Epithelial cell of esophagus (primary cell): ENCODE results near the gene RIOK2.
A peak's percentile ranks its signal among the peaks of the same experiment; 100 is the strongest.

ENCODE experiments used
- DNase-seq: peaks from one replicate; pipeline ENCODE4 v3.0.0; 2010; ENCODE audit warnings: low read depth
- H3K4me3 ChIP-seq: 2 replicates; pipeline ENCODE4 v1.5.1; 2011; ENCODE audit warnings: mild to moderate bottlenecking, low read length, control low read depth
- TF ChIP-seq, protein P1 (sequence below): IDR thresholded peaks from 2 replicates; pipeline ENCODE4 v1.5.1; 2011; ENCODE audit warnings: low read depth, mild to moderate bottlenecking, low read length, control low read depth, inconsistent platforms; ENCODE audit not compliant: insufficient read depth; ENCODE audit errors: missing control alignments

Gene RIOK2

DNA sequence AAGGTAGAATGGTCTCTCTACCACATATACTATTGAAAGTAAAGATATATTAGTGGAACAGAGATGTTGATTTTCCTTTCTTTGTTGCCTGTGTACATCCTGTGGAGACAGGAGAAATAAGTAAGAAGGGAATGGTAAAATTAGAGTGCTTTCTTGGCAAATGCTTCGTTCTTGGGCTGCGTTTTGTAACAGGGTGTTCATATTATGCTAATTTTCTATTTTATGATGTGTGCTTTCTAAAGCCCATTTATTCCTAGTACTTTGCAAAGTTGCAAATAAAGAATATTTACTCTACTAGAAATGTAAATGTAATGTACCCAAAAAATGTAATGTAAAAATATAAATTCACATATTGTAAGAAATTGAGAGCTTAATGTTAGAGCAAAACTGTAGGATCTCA is 40.5 kb upstream of the RIOK2 start:
- TF ChIP-seq, protein P1, sequence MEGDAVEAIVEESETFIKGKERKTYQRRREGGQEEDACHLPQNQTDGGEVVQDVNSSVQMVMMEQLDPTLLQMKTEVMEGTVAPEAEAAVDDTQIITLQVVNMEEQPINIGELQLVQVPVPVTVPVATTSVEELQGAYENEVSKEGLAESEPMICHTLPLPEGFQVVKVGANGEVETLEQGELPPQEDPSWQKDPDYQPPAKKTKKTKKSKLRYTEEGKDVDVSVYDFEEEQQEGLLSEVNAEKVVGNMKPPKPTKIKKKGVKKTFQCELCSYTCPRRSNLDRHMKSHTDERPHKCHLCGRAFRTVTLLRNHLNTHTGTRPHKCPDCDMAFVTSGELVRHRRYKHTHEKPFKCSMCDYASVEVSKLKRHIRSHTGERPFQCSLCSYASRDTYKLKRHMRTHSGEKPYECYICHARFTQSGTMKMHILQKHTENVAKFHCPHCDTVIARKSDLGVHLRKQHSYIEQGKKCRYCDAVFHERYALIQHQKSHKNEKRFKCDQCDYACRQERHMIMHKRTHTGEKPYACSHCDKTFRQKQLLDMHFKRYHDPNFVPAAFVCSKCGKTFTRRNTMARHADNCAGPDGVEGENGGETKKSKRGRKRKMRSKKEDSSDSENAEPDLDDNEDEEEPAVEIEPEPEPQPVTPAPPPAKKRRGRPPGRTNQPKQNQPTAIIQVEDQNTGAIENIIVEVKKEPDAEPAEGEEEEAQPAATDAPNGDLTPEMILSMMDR = no peak
- DNase-seq = no peak
- H3K4me3 ChIP-seq = no peak overlapping the region

DNA sequence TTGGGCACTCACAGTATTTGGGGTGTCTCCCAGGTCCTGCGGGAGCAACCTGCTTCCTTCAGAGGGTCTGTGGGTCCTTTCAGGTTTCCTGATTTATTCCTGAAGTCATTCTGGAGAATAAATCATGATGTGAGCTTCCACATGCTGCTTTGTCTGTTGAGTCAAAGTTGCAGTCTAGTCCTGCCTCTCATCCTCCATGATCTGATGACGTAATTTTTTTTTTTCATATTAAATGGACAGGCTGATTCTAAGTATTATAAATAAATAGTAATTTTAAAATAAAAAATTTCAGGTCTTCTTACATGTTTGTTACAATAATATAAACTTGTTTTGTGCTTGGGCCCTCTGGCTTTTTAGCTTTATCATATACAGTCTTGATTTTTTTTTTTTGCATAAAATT is 26.3 kb upstream of the RIOK2 start:
- no peak for DNase-seq
- H3K4me3 ChIP-seq = no peak overlapping the region
- TF ChIP-seq, protein P1 = no peak

DNA sequence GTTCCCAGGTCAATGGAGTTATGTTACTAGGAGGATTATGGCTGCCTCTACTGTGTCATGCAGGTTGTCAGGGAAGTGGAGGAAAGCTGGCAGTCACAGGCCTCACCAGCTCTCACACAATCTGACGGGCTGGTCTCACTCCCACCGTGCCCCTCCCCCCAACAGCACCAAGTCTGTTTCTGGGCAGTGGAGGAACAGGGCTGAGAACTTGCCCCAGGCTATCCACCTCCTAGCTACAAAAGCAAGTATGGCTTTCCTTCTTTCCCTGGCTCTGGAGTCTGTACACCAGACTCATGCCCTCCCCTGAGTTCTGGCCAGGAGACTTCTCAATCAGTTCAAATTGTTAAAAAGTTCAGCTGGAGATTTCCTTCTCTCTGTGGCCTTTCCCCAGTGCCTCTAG is 25.7 kb upstream of the RIOK2 start:
- TF ChIP-seq, protein P1 = no peak
- no peak overlapping the region for H3K4me3 ChIP-seq

DNA sequence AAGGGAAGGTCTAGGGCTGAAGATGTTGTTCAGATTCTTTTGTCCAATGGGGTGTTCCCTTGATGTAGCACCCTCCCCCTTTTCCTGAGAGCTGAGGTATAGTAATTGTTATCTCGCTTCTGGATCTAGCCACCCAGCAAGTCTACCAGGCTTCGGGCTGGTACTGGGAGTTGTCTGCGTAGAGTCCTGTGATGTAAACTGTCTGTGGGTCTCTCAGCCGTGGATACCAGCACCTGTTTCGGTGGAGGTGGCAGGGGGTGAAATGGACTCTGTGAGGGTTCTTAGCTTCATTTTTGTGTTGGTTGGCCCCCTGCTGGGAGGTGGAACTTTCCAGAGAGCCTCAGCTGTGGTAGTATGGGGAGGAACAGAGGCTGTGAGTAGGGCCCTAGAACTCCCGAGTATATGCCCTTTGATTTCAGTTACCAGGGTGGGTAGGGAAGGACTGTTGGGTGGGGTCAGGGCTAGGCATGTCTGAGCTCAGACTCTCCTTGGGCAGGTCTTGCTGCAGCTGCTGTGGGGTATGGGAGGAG is 25.2 kb upstream of the RIOK2 start:
- DNase-seq = no peak
- H3K4me3 ChIP-seq = no peak overlapping the region
- TF ChIP-seq, protein P1 = no peak

More for the DNA sequence above, 25.7 kb upstream of the RIOK2 start:
- no peak for DNase-seq

DNA sequence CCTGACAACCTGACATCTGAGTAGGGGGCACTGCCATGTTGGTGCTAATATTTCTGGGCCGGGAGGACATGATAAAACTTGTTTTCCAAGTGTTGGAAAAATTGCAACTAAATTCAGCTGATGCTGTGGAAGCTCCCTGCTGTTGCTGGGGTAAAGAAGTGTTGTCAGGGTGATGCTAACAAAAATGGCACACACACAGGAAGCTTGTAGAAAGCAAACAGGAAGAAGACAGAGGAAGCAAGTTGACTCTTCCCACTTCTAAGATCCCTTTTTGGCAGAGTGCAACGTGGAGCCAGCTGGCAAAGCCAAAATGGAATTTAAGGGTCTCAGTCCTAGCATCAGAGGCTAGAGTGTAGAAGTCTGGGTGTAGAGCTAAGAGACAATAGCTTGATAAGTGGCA is 11.3 kb upstream of the RIOK2 start:
- no peak for DNase-seq
- no peak overlapping the region for H3K4me3 ChIP-seq
- TF ChIP-seq, protein P1 = no peak

DNA sequence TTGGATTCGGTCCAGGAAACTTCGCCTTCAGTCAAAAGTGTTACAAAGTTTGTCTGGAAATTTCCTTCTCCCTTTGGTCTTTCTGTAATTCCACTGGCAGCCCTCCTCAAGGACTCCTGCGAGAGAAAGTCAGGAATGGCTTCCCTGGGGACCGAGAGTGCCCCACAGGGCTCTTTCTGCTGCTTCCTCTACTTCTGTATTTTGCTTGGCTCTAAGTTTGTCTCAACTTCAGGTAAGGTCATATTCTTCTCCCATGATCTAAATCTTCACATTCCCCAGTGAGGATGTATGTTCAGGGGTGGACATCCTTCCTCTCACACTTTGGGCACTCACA is 10.3 kb upstream of the RIOK2 start:
- no peak overlapping the region for H3K4me3 ChIP-seq
- no peak for DNase-seq
- TF ChIP-seq, protein P1 = no peak

DNA sequence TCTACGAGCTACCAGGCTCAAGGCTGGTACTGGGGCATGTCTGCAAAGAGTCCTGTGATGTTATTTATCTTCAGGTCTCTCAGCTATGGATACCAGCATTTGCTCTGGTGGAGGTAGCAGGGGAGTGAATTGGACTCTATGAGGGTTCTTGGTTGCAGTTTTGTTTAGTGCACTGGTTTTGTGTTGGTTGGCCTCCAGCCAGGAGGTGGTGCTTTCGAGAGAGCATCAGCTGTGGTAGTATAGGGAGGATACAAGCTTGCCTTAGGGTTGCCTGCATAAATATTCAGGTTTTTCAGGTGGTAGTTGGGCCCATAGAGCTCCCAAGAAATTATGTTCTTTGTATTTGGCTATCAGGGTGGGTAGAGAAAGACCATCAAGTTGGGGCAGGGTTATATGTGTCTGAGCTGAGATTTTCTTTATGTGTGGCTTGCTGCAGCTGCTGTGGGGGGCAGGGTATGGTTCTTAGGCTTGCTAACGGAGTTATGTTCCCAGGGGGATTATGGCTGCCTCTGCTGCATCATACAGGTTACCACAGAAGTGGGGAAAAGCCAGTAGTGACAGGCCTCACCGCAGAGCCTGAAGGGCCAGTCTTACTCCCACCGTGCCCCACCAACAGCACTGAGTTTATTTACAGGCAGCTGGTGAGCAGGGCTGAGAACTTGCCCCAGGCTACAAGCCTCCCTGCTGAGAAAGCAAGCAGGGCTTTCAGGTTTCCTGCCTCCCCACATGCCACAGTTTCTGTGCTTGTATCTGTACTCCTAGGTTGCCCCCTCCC is 9.7 kb upstream of the RIOK2 start:
- no peak overlapping the region for H3K4me3 ChIP-seq
- DNase-seq = peak; percentile 96
- TF ChIP-seq, protein P1 = no peak
